Measurements from ENCODE around the gene MYO1E.

MYO1E gene

DNA sequence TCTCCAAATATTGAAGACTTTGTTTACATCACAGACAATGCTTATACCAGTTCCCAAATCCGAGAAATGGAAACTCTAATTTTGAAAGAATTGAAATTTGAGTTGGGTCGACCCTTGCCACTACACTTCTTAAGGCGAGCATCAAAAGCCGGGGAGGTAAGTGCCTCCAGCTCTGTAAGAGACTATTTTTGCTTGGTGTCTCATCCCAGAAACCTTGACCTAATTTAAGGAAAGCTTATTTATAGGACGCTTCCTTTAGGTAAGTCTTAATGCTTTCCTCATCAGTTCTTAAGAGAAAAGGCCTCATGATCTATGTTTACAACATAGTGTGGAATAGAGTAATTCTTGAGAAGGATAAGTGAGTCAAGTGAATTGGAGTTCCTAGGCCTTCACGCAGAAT lies 255.9 kb downstream of the MYO1E start:
- DNase-seq, result no peak

DNA sequence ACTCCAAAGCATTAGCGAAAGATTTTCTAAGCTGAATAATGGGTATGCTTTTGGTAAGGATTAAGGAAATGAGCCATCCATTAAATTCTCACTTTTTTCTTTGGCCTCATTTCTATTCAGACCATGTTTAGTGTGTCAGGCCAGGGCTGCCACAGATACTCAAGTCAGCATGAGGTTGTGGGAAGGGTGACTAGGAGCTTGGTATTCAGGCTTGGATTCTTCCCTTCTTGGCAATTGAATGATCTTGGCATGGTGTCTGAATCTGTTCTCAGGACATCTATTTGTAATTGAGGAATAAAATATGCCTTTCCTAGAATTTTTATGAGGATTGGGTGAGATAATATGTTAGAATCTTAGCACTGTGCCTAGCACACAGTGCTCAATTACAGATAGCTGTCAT lies 256.5 kb downstream of the MYO1E start:
- DNase-seq, result peak; percentile 29

DNA sequence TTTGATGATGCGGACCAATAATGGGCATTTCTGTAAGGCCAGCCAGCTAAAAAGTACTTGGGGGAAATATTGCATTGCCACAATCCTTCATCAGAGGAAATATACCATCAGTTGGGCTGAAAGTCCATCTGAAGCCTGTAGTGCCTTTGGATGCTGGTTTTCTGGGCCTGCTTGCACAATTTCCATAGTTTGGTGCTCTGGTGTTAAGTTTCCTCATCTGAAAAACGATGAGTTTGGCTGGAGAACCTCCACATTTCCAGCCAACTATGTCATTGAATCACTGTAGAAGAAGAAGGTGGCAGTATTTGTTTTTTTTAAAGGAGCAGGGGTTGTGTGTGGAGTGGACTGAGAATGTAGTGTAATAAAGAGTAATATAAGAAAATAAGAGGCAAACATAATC lies 257.6 kb downstream of the MYO1E start:
- DNase-seq, result no peak

DNA sequence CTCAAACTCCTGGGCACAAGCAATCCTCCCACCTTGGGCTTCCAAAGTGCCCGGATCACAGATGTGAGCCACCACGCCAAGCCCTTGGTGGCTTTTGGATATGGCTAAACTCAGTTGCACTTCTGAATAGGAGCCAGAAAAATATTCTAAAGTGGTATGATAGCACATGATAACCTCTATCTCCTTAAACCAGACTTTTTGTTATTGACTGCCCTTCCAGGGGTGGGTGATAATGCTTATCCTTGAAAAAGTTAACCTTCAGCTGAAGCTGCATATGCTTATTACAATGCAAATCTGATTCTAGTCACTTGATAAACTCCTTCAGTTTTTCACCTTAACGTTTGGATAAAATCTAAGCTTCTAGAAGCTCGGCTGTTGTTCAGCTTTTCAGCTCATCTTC lies 261.4 kb downstream of the MYO1E start:
- DNase-seq, result no peak

DNA sequence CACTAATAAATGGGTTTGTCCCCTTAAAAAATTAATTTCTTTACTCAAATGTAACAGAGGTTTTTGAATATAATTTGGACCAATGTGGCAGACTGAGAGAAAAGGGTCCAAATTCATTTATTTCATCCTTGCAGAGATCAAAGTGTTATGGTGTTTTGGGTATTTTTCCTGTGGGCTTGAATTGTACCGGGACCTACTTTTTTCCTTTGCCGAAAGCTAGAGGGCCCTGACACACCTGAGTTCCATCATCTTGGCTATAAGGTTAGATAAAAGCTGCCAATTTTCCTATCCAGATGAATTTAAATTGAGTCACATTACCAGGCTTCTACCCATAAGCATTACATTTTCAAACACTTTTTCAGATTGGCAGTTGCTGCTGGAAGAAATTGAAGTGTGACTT lies 266.8 kb downstream of the MYO1E start:
- no peak for DNase-seq

DNA sequence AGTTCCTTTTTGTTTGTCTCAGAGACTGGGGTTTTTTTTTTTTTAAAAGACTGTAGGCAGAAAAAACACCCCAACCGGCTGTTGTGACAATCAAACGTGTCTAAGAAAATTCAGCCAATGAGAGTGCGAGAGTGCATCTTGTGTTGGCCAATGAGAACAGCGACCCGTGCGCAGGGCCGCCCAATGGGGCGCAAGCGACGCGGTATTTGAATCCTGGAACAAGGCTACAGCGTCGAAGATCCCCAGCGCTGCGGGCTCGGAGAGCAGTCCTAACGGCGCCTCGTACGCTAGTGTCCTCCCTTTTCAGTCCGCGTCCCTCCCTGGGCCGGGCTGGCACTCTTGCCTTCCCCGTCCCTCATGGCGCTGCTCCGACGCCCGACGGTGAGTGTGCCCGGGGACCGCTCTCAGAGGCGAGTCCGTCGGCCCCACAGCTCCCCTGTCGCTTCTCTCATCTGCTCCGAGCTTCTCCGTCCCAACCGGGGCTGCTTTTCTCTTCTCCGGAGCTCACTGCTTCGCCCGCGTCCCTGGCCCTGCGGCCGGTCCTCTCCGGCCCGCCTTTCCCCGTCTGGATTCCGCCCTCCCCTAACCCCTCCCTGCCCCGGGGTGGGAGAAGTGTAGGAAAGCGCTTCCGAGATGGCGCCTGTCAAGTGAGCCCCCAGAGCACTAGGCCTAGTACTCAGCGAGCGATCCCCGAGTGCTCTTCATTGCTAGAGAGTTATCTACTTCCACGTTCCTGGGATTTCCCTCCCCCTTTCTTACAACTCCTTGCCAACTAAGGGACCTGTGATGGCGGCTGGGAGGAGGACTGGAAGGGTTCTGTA lies 267.5 kb downstream of the MYO1E start, which contains the start of gene CCNB2:
CCNB2 (plus strand) TSS at position 235 of the 821 bp plus-strand sequence; CDS start at position 358, 123 bp downstream.
- peak; percentile 91 for DNase-seq

DNA sequence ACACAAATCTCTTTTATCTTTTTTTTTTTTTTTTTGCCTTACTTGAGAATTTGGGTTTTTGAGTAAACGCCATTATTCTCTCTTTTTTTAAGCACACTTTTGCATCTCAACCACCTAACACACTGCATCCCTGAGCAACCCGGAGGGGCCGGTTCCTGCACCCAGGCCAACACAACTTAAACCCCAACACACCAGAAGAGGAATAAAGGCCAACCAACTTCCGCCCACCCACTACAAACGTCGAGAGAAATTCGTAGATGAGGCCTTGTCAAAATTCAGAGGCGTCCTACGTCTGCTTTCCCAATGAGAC lies 268.1 kb downstream of the MYO1E start:
- DNase-seq, result no peak

DNA sequence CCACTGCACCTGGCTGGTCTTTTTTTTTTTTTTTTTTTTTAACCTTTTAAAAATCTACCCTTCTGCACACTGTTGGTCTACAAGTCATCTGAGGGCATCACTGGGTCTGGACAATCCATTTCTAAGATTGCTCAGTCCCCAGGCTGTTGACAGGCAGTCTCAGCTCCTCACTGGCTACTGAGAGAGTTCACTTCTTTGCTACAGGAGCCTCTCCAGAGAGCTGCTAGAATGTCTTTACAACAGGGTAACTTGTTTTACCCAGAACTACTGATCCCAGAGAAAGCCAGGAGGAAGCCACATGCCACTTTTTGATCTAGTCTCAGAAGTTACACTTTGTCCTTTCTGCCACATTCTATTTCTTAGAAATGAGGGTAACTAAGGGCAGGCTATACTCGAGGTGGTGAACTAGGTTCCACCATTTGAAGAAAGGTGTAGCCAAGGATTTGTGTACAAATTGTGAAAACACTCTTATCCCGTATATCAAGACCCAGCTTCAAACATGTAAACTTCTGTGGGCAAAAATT lies 273.4 kb downstream of the MYO1E start:
- DNase-seq, result no peak

DNA sequence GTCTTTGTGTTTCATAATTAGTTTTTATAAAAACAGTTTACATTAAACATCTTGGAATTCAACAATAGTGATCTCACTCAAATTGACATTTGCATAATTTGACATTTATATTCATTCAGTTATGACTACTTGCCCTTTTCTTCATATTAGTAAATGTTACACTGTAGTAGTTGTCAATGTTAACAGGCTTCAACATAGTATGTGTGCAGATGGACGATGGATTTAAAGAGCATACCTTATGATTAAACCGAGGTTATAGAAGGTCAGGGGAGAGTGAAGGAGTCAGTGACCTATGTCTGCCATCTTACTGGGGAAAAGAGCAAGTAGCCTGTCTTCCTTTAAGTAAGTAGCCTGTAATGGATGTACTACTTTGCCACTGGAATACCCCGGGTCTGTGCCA lies 276.2 kb downstream of the MYO1E start:
- no peak for DNase-seq

DNA sequence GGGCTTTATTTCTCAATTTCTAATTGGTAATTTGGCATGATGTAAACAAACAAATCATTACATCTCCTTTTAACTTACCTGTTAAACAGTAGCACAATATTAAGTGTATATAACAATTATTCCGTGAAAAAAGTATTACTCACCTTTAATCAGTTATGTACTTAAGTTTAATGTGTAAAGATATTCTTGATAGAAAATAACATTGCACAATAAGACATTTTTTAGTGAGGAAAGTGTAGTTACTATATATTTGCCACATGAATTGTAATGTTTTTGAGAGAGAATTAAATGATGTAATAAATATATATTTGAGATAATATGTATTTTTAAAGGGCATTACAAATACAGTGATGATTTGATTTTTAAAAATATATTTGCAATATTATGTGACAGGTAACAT lies 278.6 kb downstream of the MYO1E start:
- no peak for DNase-seq

DNA sequence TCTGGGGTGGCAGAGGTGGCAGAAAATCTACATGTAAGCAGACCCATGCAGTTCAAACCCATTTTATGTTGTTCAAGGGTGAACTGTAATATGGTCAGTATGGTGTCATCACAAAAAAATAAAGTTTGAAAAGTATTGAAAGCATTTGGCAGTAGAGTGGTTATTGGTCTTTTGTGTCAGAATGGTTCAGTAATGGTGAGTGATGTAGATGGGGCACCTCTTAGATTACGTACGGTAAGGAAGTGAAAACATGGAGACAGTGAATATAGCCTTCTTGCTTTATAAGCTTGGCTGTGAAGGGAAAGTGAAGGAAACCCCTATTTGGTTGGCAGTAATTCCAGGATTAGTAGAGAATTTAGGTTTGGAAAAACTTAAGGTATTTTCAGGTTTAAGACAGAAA lies 284.9 kb downstream of the MYO1E start:
- DNase-seq, result no peak
